ENCODE results near the gene RALGAPA2.

RALGAPA2 gene

GRCh38 chr20:20437314-20437713 lies 275.1 kb downstream of the RALGAPA2 start:
- no peak overlapping the region for H2AFZ ChIP-seq (ENCODE audit: low read length)
- no peaks in the 10 kb centered on the region for H3K9me2 ChIP-seq (ENCODE audit: low read depth, low read length)
- no peak for TF ChIP-seq EZH2 (IDR thresholded peaks at IDR 0.05; ENCODE audit: borderline replicate concordance, low read length)
- TF ChIP-seq, protein P1, sequence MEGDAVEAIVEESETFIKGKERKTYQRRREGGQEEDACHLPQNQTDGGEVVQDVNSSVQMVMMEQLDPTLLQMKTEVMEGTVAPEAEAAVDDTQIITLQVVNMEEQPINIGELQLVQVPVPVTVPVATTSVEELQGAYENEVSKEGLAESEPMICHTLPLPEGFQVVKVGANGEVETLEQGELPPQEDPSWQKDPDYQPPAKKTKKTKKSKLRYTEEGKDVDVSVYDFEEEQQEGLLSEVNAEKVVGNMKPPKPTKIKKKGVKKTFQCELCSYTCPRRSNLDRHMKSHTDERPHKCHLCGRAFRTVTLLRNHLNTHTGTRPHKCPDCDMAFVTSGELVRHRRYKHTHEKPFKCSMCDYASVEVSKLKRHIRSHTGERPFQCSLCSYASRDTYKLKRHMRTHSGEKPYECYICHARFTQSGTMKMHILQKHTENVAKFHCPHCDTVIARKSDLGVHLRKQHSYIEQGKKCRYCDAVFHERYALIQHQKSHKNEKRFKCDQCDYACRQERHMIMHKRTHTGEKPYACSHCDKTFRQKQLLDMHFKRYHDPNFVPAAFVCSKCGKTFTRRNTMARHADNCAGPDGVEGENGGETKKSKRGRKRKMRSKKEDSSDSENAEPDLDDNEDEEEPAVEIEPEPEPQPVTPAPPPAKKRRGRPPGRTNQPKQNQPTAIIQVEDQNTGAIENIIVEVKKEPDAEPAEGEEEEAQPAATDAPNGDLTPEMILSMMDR (IDR thresholded peaks at IDR 0.05; ENCODE audit: low read length), result no peak
- H3K79me2 ChIP-seq (ENCODE audit: insufficient read depth, low read length), result no peaks in the 10 kb centered on the region
- H3K4me2 ChIP-seq (ENCODE audit: low read length), result no peak overlapping the region
- no peaks in the 10 kb centered on the region for H3K4me1 ChIP-seq (ENCODE audit: insufficient read depth, low read length, severe bottlenecking)
- no peak overlapping the region for H3K9ac ChIP-seq (ENCODE audit: low read length)
- no peaks in the 10 kb centered on the region for H3K27me3 ChIP-seq (ENCODE audit: insufficient read depth, low read length)
- no peaks in the 10 kb centered on the region for H3K9me3 ChIP-seq (ENCODE audit: low read length)
- H3K36me3 ChIP-seq (ENCODE audit: insufficient read depth, low read length), result no peaks in the 10 kb centered on the region
- H4K20me1 ChIP-seq (ENCODE audit: insufficient read depth, low read length), result no peaks in the 10 kb centered on the region
- H3K4me3 ChIP-seq (ENCODE audit: low read depth, low read length, poor library complexity, severe bottlenecking), result no peak overlapping the region
- H3F3A ChIP-seq (ENCODE audit: insufficient read depth, low read length), result no peaks in the 10 kb centered on the region
- H3K27ac ChIP-seq (ENCODE audit: low read depth, low read length, poor library complexity, severe bottlenecking), result no peak overlapping the region

DNA sequence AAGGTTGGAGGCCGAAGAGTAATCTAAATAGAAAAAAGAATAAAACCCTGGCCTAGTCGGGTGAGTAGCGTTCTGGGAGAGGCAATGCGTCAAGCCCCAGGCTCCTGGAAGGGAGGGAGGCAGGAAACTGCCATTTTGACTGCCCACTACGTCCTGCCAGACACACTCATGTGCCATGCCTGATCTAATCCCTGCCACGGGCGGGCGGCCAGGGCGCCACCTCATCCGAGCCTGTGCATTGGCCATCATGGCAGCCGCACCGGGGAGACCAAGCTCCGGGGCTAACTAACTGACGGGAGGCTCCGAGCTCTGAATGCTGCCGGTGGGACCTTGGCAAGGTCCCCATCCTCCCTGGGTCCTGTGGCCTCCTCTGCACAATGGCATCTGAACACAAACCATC lies 275.8 kb downstream of the RALGAPA2 start:
- H3K27ac ChIP-seq (ENCODE audit: low read depth, low read length, poor library complexity, severe bottlenecking), result no peak overlapping the region
- H3K4me2 ChIP-seq (ENCODE audit: low read length), result no peak overlapping the region
- no peaks in the 10 kb centered on the region for H3K9me2 ChIP-seq (ENCODE audit: low read depth, low read length)
- no peak overlapping the region for H2AFZ ChIP-seq (ENCODE audit: low read length)
- TF ChIP-seq, protein P1 (IDR thresholded peaks at IDR 0.05; ENCODE audit: low read length), result no peak
- no peak for TF ChIP-seq EZH2 (IDR thresholded peaks at IDR 0.05; ENCODE audit: borderline replicate concordance, low read length)
- no peaks in the 10 kb centered on the region for H3K9me3 ChIP-seq (ENCODE audit: low read length)
- H3K4me3 ChIP-seq (ENCODE audit: low read depth, low read length, poor library complexity, severe bottlenecking), result no peak overlapping the region
- no peaks in the 10 kb centered on the region for H3F3A ChIP-seq (ENCODE audit: insufficient read depth, low read length)
- H3K36me3 ChIP-seq (ENCODE audit: insufficient read depth, low read length), result no peaks in the 10 kb centered on the region
- H3K27me3 ChIP-seq (ENCODE audit: insufficient read depth, low read length), result no peaks in the 10 kb centered on the region
- no peaks in the 10 kb centered on the region for H3K79me2 ChIP-seq (ENCODE audit: insufficient read depth, low read length)
- H3K4me1 ChIP-seq (ENCODE audit: insufficient read depth, low read length, severe bottlenecking), result no peaks in the 10 kb centered on the region
- no peaks in the 10 kb centered on the region for H4K20me1 ChIP-seq (ENCODE audit: insufficient read depth, low read length)
- H3K9ac ChIP-seq (ENCODE audit: low read length), result no peak overlapping the region

GRCh38 chr20:20435453-20435852 lies 277.0 kb downstream of the RALGAPA2 start:
- H2AFZ ChIP-seq (ENCODE audit: low read length), result no peak overlapping the region
- H3K27ac ChIP-seq (ENCODE audit: low read depth, low read length, poor library complexity, severe bottlenecking), result no peak overlapping the region
- no peaks in the 10 kb centered on the region for H3K4me1 ChIP-seq (ENCODE audit: insufficient read depth, low read length, severe bottlenecking)
- no peak overlapping the region for H3K4me2 ChIP-seq (ENCODE audit: low read length)
- H3K36me3 ChIP-seq (ENCODE audit: insufficient read depth, low read length), result no peaks in the 10 kb centered on the region
- no peaks in the 10 kb centered on the region for H3F3A ChIP-seq (ENCODE audit: insufficient read depth, low read length)
- no peaks in the 10 kb centered on the region for H3K27me3 ChIP-seq (ENCODE audit: insufficient read depth, low read length)
- TF ChIP-seq, protein P1 (IDR thresholded peaks at IDR 0.05; ENCODE audit: low read length), result peak; percentile 37; the same call in 1 of the 2 replicates
- no peak for TF ChIP-seq EZH2 (IDR thresholded peaks at IDR 0.05; ENCODE audit: borderline replicate concordance, low read length)
- H3K9me2 ChIP-seq (ENCODE audit: low read depth, low read length), result no peaks in the 10 kb centered on the region
- H3K9ac ChIP-seq (ENCODE audit: low read length), result no peak overlapping the region
- no peaks in the 10 kb centered on the region for H3K9me3 ChIP-seq (ENCODE audit: low read length)
- no peak overlapping the region for H3K4me3 ChIP-seq (ENCODE audit: low read depth, low read length, poor library complexity, severe bottlenecking)
- H4K20me1 ChIP-seq (ENCODE audit: insufficient read depth, low read length), result no peaks in the 10 kb centered on the region
- no peaks in the 10 kb centered on the region for H3K79me2 ChIP-seq (ENCODE audit: insufficient read depth, low read length)

All from OCI-LY1 (cell line).